Fibroblast of pulmonary artery (primary cell): Measurements from ENCODE around the gene ITPRID1.

Experiments
- DNase-seq: peaks from one replicate; pipeline ENCODE4 v3.0.0-alpha.2; 2010; ENCODE audit warnings: low read depth
- H3K4me3 ChIP-seq: replicated peaks from 2 replicates; pipeline ENCODE4 v1.5.1; 2011; ENCODE audit warnings: low read depth, mild to moderate bottlenecking, control low read depth, low read length, moderate library complexity
- TF ChIP-seq, protein P1 (sequence below): IDR thresholded peaks from 2 replicates; pipeline ENCODE4 v1.5.1; 2011; ENCODE audit warnings: mild to moderate bottlenecking, control low read depth, low read length, inconsistent platforms; ENCODE audit errors: missing control alignments

The ITPRID1 gene

DNA sequence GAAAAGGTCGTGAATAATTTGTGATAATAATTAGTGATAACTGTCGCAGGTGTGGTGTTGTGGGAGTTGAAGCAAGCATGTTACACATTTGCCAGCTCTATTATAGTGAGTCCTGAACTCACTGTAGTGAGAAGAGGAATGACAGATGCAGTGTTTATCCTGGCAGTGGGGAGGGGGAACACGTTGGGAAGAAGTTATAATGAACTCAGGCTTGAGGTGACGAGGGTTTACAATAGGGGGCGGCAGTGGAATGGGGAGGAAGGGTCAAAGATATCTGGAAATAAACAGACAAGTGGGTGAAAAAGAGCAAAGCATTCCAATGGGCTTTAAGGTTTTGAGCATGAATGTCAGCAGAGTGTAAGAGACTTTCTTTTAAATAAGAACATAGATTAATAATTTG lies 49.6 kb downstream of the ITPRID1 start:
- DNase-seq, result no peak
- no peak overlapping the region for H3K4me3 ChIP-seq
- TF ChIP-seq, protein P1, sequence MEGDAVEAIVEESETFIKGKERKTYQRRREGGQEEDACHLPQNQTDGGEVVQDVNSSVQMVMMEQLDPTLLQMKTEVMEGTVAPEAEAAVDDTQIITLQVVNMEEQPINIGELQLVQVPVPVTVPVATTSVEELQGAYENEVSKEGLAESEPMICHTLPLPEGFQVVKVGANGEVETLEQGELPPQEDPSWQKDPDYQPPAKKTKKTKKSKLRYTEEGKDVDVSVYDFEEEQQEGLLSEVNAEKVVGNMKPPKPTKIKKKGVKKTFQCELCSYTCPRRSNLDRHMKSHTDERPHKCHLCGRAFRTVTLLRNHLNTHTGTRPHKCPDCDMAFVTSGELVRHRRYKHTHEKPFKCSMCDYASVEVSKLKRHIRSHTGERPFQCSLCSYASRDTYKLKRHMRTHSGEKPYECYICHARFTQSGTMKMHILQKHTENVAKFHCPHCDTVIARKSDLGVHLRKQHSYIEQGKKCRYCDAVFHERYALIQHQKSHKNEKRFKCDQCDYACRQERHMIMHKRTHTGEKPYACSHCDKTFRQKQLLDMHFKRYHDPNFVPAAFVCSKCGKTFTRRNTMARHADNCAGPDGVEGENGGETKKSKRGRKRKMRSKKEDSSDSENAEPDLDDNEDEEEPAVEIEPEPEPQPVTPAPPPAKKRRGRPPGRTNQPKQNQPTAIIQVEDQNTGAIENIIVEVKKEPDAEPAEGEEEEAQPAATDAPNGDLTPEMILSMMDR, result no peak

DNA sequence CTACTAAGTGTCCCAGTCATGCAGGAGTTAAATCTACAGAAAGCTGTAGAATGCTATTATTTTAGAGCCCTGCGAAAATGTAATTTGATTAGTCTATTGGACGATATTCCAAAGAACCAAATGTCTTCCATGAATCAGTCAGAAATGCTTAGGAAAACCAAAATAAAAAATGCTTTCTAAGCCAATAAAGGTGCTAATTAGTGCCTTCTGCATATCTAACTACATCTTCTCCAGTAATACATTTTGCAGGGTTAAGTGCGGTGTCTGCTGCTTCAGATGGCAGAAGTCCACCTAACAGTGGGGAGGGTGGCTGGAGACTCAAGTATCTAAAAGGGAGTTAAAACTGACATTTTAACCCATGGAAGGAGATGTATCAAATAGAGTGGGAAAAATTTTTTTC lies 50.1 kb downstream of the ITPRID1 start:
- no peak overlapping the region for H3K4me3 ChIP-seq
- no peak for DNase-seq
- TF ChIP-seq, protein P1, result no peak

DNA sequence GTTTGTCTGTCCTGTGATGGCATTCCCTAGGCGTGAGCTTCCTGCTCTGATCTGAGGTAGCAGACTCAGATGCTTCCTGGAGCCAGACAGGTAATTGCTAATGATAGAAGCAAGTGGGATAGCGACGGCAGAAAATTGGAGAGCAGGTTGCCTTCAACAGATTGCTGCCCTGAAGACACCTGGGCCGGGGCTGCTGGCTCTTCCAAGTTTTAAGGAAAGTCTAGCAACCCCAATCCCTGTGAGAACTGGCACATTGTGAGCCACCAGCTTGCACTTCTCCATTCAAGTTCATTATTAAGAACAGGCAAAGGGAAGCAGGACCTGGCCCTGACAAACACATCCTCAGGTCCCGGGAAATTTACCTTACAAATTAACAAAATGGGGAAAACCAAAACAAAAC lies 50.8 kb downstream of the ITPRID1 start:
- H3K4me3 ChIP-seq, result no peak overlapping the region
- no peak for DNase-seq
- TF ChIP-seq, protein P1, result no peak

DNA sequence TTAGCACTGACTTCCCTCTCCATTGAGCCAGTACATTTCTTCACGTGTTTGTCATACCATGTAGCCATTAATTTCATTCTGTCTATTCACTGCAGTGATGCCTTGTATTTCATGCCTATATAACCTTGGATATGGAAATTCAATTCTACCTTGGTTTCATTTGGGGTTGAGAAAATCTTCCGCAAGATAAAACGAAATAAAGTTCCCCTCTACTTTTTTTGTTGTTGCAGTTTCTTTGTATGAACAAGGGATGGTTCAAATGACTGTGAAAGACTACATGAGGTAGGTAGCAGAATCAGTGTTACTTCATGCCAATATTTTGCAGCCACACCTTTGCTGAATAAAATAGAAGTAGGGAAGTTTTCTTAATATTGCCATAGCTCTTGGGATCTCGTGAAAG lies 55.6 kb downstream of the ITPRID1 start:
- TF ChIP-seq, protein P1, result no peak

DNA sequence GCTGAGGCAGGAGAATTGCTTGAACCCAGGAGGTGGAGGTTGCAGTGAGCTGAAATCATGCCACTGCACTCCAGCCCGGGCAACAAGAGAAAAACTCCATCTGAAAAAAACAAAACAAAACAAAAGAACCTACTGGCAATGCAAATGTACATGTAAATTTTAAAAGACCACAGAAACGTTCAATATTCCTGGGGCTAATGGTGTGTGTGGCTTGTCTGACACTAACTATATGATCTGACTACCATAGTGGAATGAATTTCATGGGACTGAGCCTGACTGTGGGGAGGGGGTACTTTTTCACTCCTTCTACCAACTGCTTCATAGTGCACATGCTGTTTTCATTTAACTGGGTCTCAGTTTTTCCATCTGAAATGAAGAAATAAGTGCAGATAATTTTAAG lies 69.6 kb downstream of the ITPRID1 start:
- TF ChIP-seq, protein P1, result no peak
- DNase-seq, result no peak
- no peak overlapping the region for H3K4me3 ChIP-seq

More for the DNA sequence above, 55.6 kb downstream of the ITPRID1 start:
- H3K4me3 ChIP-seq, result no peak overlapping the region
- DNase-seq, result no peak

DNA sequence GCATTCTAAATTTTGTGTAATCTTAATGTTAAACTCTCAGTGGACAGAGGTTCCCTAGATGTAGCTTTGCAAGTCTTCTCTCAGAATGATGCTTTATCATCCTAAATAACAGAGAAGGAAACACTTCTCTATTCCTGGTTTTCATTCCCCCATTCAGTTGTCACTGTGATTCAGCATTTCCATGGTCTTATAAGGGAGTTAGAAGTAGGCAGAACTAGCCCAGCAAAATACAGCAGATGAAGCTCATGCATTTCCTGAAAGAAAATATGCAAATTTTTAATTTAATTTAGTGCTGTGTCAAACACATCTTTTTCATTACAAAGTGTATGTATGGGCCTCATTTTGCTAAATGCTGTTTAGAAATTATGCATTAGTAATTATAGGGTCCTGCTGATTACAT lies 70.1 kb downstream of the ITPRID1 start:
- TF ChIP-seq, protein P1, result no peak
- no peak for DNase-seq
- H3K4me3 ChIP-seq, result no peak overlapping the region

DNA sequence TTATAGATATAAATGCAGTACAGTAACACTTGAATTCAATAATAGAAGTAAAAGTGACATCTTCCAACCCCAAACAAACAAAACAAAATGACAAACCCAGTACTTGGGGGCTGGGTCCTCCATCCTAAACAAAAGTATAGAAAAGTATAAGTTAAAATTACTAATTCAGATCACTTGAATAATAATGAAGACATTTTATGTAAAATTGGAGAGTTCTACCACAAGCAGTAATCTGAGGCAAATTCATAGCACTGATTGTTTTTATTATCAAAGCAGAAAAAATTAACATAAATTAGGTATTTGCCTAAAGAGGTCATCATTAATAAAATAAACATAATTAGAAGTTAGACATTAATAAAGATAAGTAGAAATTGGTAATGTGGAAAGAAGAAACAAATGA lies 81.5 kb downstream of the ITPRID1 start:
- no peak overlapping the region for H3K4me3 ChIP-seq

More for the DNA sequence above, 81.5 kb downstream of the ITPRID1 start:
- TF ChIP-seq, protein P1, result no peak
- no peak for DNase-seq
